NOMO-1 treated with DMSO at 0.1 percent for 48 hours (cell line): ENCODE data around the gene DNAJC30.

Experiments
- DNase-seq: peaks from one replicate; lab custom pipeline; 2025; ENCODE audit not compliant: unreplicated experiment; lab: John Stamatoyannopoulos, UW

Gene DNAJC30

GRCh38 chr7:73708961-73709549 lies 25.8 kb upstream of the DNAJC30 start:
- no peak for DNase-seq

GRCh38 chr7:73707045-73707631 lies 23.9 kb upstream of the DNAJC30 start:
- no peak for DNase-seq

GRCh38 chr7:73706126-73707044 lies 23.1 kb upstream of the DNAJC30 start:
- no peak for DNase-seq

GRCh38 chr7:73705551-73705920 lies 22.3 kb upstream of the DNAJC30 start:
- DNase-seq: no peak

GRCh38 chr7:73704640-73705550 lies 21.6 kb upstream of the DNAJC30 start:
- no peak for DNase-seq

- DNase-seq: no peak
Measured at GRCh38 chr7:73703757-73704639, 20.7 kb upstream of the DNAJC30 start.

GRCh38 chr7:73703225-73703624 lies 20.0 kb upstream of the DNAJC30 start:
- DNase-seq: no peak

GRCh38 chr7:73702665-73703064 lies 19.4 kb upstream of the DNAJC30 start:
- DNase-seq: no peak

- DNase-seq: no peak
Measured at GRCh38 chr7:73702226-73702625, 19.0 kb upstream of the DNAJC30 start.

GRCh38 chr7:73701357-73701995 lies 18.2 kb upstream of the DNAJC30 start:
- peak; percentile 50 for DNase-seq

- DNase-seq: no peak
Measured at GRCh38 chr7:73700581-73701134, 17.4 kb upstream of the DNAJC30 start.

- DNase-seq: no peak
Measured at GRCh38 chr7:73700069-73700423, 16.8 kb upstream of the DNAJC30 start.

- no peak for DNase-seq
Measured at GRCh38 chr7:73699370-73700068, 16.3 kb upstream of the DNAJC30 start.

GRCh38 chr7:73698410-73698809 lies 15.2 kb upstream of the DNAJC30 start:
- no peak for DNase-seq

- no peak for DNase-seq
Measured at GRCh38 chr7:73696372-73696771, 13.1 kb upstream of the DNAJC30 start.

- DNase-seq: no peak
Measured at GRCh38 chr7:73690646-73691045, 7.4 kb upstream of the DNAJC30 start.

GRCh38 chr7:73688288-73688687 lies 5.0 kb upstream of the DNAJC30 start:
- no peak for DNase-seq

GRCh38 chr7:73685311-73685710 lies 2.1 kb upstream of the DNAJC30 start:
- no peak for DNase-seq
